ENCODE results near the gene ATRIP.
A peak's percentile ranks its signal among the peaks of the same experiment; 100 is the strongest.
"Not testable (repeated sequence)": the region's sequence is repeated elsewhere in the genome, so short reads cannot be mapped to it uniquely, and the experiment has no call there.

ATRIP gene

GRCh38 chr3:48439820-48440589 lies 6.5 kb upstream of the ATRIP start, which contains the start of the genes CCDC51 and TMA7:
Gene CCDC51 (minus strand): TSS chr3:48440119. CDS start chr3:48435128, 4,991 bp downstream.
Gene TMA7 (plus strand): TSS chr3:48440257. CDS start chr3:48440297, 40 bp downstream.
- DNase-seq: peak; percentile 90

DNA sequence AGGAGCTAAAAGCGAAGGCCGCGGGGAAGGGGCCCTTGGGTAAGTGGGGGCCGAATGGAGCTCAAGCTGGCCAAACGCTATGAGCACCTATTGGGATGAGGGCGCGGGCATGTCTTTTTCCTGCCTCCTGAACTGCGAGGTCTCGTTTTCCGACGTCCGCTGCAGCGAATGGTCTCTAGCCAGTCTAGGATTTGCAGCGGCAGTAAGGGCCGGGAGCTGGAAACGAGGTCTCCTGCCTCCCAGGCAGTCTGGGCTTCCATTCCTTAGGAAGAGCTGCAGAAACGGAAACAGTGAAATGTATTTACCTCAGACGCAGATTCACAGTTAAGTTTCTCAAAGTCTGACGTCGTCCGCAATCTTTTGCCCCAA lies 6.0 kb upstream of the ATRIP start:
- no peak for DNase-seq

DNA sequence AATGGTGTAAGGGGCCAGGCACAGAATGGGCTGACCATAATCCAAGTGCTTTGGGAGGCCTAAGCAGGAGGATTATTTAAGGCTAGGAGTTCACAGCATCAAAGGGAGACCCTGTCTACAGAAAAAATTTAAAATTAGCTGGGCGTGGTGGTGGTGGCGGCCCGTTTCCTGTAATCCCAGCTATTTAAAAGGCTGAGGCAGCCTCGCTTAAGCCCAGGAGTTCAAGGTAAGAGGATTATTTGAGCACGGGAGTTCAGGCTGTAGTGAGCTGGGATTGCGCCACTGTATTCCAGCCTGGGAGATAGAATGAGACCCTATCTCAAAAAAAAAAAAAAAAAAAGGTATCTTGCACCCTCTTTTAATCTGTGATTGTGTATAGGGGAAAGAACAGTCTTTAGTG lies 4.6 kb upstream of the ATRIP start:
- no peak for DNase-seq

DNA sequence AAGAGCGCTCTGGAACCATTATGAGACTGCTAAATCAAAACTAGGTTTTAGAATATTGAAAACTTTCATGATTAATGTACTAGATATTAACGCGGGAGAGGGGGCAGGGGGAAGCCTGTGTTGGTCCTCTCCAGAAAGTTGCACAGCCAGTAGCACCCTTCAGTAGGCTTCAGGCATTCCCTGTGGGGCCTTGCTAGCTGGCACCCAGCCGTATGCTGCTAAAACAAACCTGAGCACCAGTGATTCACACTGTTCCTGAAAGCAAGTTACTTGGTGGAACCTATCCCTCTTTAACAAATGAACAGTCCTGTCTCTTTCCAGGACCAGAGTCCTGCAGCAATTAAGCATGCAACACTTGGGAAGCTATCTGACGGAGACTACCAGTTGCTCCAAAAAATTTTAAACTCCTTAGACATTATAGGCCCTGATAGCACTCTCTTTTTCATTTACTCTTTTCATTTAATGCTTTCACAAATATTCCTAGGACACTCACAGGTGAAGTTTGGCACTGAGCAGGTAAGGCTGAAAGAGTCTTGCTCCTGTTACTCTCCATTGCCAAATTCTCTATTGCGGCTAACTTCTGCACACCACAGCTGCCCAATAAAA lies 1.2 kb upstream of the ATRIP start:
- DNase-seq: no peak

GRCh38 chr3:48446043-48446424 lies 503 bp upstream of the ATRIP start:
- no peak for DNase-seq

DNA sequence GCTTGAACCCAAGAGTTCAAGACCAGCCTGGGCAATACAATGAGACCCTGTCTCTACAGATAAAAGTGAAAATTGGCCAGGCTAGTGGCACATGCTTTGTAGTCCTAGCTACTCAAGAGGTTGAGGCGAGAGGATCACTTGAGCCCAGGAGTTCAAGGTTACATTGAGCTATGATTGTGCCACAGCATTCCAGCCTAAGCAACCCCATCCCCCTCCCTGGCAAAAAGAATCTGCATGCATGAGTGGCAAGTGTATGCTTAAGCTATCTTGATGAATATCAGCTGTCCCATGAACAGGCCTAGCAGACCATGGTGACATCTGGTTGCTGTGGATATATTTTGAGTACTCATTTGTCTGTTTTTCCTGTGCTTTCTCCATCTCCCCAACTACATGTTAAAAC lies 4.7 kb downstream of the ATRIP start:
- no peak for DNase-seq

GRCh38 chr3:48456456-48456855 lies 9.9 kb downstream of the ATRIP start:
- no peak for DNase-seq

DNA sequence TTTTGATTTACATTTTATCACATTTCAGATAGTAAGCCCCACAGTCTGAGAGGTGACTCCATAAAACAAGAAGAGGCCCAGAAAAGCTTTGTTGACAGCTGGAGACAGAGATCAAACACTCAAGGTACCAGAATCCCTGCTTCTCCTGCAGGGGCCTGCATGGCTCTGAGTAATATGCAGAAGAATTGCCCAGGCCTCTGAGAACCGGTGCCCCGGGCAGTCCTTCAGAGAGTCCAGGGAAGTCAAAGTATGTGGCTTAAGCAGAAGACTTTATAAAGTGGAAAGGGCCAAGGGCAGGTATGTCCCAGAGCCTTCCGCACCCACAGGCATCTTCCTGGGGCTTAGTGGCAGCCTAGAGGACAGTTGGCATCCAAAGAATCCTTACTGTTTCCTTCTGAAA lies 12.8 kb downstream of the ATRIP start:
- DNase-seq: no peak

GRCh38 chr3:48459773-48460516 lies 13.4 kb downstream of the ATRIP start:
- no peak for DNase-seq

GRCh38 chr3:48460517-48460902 lies 14.0 kb downstream of the ATRIP start:
- no peak for DNase-seq

DNA sequence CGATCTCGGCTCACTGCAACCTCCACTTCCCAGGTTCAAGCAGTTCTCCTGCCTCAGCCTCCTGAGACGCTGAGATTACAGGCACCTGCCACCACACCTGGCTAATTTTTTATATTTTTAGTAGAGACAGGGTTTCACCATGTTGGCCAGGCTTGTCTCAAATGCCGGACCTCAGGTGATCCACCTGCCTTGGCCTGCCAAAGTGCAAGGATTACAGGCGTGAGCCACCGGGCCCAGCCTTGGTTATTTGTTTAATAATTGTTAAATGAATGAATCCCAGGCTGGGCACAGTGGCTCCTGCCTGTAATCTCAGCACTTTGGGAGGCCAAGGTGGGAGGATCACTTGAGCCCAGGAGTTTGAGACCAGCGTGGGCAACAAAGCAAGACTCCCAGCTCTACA lies 15.2 kb downstream of the ATRIP start:
- not testable (repeated sequence) for DNase-seq

DNA sequence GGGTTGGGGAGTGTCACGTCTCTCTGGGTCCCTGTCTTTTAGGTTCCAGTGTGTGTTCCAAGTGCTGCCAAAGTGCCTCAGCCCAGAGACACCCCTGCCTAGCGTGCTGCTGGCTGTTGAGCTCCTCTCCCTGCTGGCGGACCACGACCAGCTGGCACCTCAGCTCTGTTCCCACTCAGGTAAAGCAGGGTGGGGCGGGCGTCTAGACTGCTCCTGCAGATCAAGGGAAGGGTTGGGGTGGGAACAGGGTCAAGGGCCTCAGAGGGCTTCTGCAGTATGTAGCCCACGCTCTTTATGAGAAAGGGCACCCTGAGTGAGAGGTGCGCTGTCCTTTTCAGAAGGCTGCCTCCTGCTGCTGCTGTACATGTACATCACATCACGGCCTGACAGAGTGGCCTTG lies 17.2 kb downstream of the ATRIP start:
- no peak for DNase-seq

- no peak for DNase-seq
Observed at GRCh38 chr3:48464713-48465221, 18.2 kb downstream of the ATRIP start.

DNA sequence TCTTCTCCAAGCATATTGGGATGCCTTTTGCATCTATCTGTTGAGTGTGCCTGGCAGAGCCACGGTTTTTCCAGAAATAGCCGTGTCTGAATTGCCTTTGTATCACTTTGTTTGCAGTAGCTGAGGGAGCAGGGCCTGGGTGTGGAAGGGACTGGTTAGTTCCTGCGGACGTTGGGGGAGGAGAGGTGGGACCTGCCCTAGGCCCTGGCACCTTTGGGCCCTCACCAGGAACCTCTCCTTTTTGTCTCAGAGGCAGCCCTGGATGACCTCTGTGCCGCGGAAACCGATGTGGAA lies 18.6 kb downstream of the ATRIP start:
- no peak for DNase-seq

GRCh38 chr3:48465531-48466378 lies 19.2 kb downstream of the ATRIP start:
- DNase-seq: peak; percentile 83

- DNase-seq: no peak
Observed at GRCh38 chr3:48466386-48467109, 20.0 kb downstream of the ATRIP start.

DNA sequence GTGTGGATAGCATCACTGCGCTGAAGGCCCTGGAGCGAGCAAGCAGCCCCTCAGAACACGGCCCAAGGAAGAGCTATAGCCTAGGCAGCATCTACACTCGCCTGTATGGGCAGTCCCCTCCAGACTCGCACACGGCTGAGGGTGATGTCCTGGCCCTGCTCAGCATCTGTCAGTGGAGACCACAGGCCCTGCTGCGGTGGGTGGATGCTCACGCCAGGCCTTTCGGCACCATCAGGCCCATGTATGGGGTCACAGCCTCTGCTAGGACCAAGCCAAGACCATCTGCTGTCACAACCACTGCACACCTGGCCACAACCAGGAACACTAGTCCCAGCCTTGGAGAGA lies 20.5 kb downstream of the ATRIP start:
- no peak for DNase-seq

GRCh38 chr3:48467473-48468267 lies 21.1 kb downstream of the ATRIP start:
- no peak for DNase-seq

DNA sequence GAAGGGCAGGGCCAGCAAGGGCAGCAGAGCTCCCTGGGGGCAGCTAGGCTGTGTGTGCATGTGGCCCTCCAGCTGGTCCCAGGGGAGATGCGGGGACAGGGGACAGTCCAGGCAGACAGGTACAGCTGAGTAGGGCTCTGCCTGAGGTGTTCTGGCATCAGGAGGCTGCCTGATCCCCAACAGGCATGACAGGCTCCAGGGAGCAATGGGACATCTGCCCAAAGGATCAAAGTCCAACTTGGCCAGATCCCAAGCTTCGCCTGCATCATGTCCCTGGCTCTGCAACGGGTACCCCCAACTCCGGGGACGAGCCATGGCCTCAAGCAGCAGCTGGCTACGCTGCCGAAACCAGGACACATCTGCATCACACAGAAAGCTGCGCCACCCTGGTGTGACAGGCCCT lies 21.8 kb downstream of the ATRIP start:
- DNase-seq: no peak

DNA sequence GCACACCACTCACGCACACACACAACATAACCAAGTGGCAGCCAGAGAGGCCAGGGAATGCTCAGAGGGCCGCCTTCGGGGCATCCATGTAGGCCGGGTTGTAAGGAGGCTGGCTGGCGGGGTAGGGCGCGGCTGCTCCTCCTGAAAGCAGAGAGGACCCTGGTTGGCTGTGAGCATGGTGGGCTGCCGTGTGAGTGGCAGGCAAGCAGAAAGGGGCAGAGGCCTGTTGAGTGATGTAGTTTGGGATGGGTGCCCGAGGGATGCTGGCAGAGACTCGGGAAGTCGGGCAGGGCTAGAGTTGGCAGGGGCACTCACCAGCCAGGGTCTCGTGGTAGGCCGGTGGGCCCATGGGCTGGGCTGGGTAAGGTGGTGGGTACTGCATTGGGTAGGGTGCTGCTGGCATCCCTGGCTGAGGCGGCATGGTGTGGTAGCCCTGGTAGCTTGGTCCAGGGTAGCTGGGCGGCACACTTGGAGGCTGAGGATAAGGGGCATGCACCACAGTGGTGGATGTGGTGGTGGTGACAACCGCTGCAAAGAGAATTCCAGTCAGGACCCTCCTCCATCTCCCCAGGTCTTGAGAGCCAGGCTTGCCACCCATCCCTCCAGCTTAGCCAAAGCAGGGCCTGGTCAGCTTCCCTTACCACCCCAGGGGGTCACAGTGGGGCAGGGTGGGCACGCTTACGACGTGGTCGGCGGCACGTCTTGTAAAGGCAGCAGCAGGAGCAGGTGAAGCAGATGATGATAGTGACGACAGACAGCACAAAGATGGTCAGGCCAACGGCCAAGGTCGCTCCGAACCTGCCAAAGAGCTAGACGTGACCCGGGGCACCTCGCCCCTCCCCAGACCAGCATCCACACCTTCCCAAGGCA lies 22.7 kb downstream of the ATRIP start:
- DNase-seq: no peak

DNA sequence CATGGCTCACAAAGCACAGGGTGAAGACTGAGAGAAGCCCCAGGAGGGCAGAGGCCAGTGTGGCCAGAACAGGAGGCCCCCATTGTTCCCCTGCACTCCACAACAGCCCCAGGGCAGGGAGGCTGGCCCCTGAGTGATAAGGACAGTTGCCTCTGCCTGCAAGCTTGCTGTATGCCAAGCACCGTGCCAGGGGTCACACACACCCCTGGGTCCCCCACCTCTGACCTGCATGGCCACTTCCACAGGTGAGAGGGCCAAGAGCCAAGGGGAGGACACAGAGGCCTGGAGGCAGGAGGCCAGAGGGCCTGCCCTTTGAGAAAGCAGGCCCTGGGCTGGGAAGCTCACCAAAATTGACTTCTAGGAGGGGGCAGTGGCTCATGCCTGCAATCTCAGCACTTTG lies 23.7 kb downstream of the ATRIP start:
- no peak for DNase-seq
